HS-27A (cell line): Measurements from ENCODE around the gene DCTN4.
"Not testable (repeated sequence)": the region's sequence is repeated elsewhere in the genome, so short reads cannot be mapped to it uniquely, and the experiment has no call there.

Experiments used
- DNase-seq: peaks from one replicate; pipeline ENCODE4 v3.0.0-alpha.2; 2012; ENCODE audit warnings: low read depth, missing footprints

DCTN4 gene

GRCh38 chr5:150778517-150779396, 19.9 kb upstream of the DCTN4 start, which contains the start of gene SMIM3:
Gene SMIM3 (plus strand): TSS chr5:150778757. CDS start chr5:150795441, 16,684 bp downstream.
- no peak for DNase-seq

GRCh38 chr5:150778088-150778516, 19.3 kb upstream of the DCTN4 start:
- DNase-seq, result no peak

- DNase-seq, result no peak
Observed at GRCh38 chr5:150777685-150778084, 18.9 kb upstream of the DCTN4 start.

- no peak for DNase-seq
Observed at GRCh38 chr5:150774145-150774544, 15.3 kb upstream of the DCTN4 start.

- DNase-seq, result no peak
Observed at GRCh38 chr5:150771034-150771795, 12.4 kb upstream of the DCTN4 start.

GRCh38 chr5:150766251-150766650, 7.4 kb upstream of the DCTN4 start:
- DNase-seq, result no peak

GRCh38 chr5:150765799-150766169, 7.0 kb upstream of the DCTN4 start:
- DNase-seq, result no peak

- DNase-seq, result no peak
Observed at GRCh38 chr5:150765011-150765798, 6.4 kb upstream of the DCTN4 start.

GRCh38 chr5:150764530-150764929, 5.7 kb upstream of the DCTN4 start:
- DNase-seq, result no peak

GRCh38 chr5:150763023-150763769, 4.4 kb upstream of the DCTN4 start:
- DNase-seq, result no peak

GRCh38 chr5:150762211-150762610, 3.4 kb upstream of the DCTN4 start:
- DNase-seq, result no peak

- no peak for DNase-seq
Observed at GRCh38 chr5:150759334-150759583, 442 bp upstream of the DCTN4 start.

- no peak for DNase-seq
Observed at GRCh38 chr5:150758203-150758530, 650 bp downstream of the DCTN4 start.

GRCh38 chr5:150757087-150757649, 1.6 kb downstream of the DCTN4 start:
- DNase-seq, result no peak

- no peak for DNase-seq
Observed at GRCh38 chr5:150753863-150754262, 5.0 kb downstream of the DCTN4 start.

GRCh38 chr5:150753463-150753862, 5.4 kb downstream of the DCTN4 start:
- DNase-seq, result no peak

- DNase-seq, result no peak
Observed at GRCh38 chr5:150751096-150751891, 7.5 kb downstream of the DCTN4 start.

- no peak for DNase-seq
Observed at GRCh38 chr5:150750469-150750868, 8.3 kb downstream of the DCTN4 start.

GRCh38 chr5:150743142-150743488, 15.7 kb downstream of the DCTN4 start:
- not testable (repeated sequence) for DNase-seq

GRCh38 chr5:150742455-150743141, 16.2 kb downstream of the DCTN4 start:
- not testable (repeated sequence) for DNase-seq
